WTC11 (cell line): ENCODE measurements around the gene SHANK3. TPM values are rescaled to one million over a fixed set of nuclear protein-coding genes. Genes with fewer than 3 reads are reported as not detected.

Source experiments
- ATAC-seq: fragments of 200-7000 bp; cut with Tn5 transposase; 2 replicates; pipeline ENCODE4 v1.10.0; 2021; ENCODE audit warnings: mild to moderate bottlenecking, moderate library complexity
- CTCF ChIA-PET: fragments of 300-600 bp; sonication (Branson Sonifier 250); formaldehyde crosslinking; loops from one replicate; lab custom pipeline; 2021; ENCODE audit warnings: antibody characterized with exemption; lab: Charles Lee
- POLR2A ChIA-PET: fragments of 350-600 bp; sonication (Branson Sonifier 250); formaldehyde crosslinking; loops from one replicate; lab custom pipeline; 2021; ENCODE audit warnings: antibody characterized with exemption; lab: Charles Lee
- DNase-seq: peaks from one replicate; pipeline ENCODE4 v3.0.0; 2021; ENCODE audit warnings: low spot score
- H3K27ac Mint-ChIP-seq: 2 replicates; pipeline ENCODE4 v1.8.0; 2021; ENCODE audit warnings: mixed read lengths
- H3K27me3 Mint-ChIP-seq: 2 replicates; pipeline ENCODE4 v1.8.0; 2021; ENCODE audit warnings: low read depth, mild to moderate bottlenecking, moderate library complexity, mixed read lengths
- H3K36me3 Mint-ChIP-seq: 2 replicates; pipeline ENCODE4 v1.8.0; 2021; ENCODE audit warnings: mixed read lengths
- H3K4me1 Mint-ChIP-seq: 2 replicates; pipeline ENCODE4 v1.8.0; 2022; ENCODE audit warnings: mixed read lengths
- H3K4me3 Mint-ChIP-seq: 2 replicates; pipeline ENCODE4 v1.8.0; 2021; ENCODE audit warnings: mild to moderate bottlenecking, moderate library complexity, mixed read lengths
- H3K9me3 Mint-ChIP-seq: 2 replicates; pipeline ENCODE4 v1.8.0; 2021; ENCODE audit warnings: mixed read lengths
- AFF4 ChIP-seq: sonication (generic); formaldehyde crosslinking; IDR thresholded peaks from 2 replicates; pipeline ENCODE4 v1.8.1; 2023; ENCODE audit warnings: mild to moderate bottlenecking, missing genetic modification reagents, borderline replicate concordance
- CBFB ChIP-seq: sonication (generic); formaldehyde crosslinking; IDR thresholded peaks from 2 replicates; pipeline ENCODE4 v1.8.1; 2022; ENCODE audit warnings: mild to moderate bottlenecking, low read depth, missing genetic modification reagents
- CREM ChIP-seq: sonication (generic); formaldehyde crosslinking; IDR thresholded peaks from 2 replicates; pipeline ENCODE4 v1.8.1; 2022; ENCODE audit warnings: mild to moderate bottlenecking, missing genetic modification reagents, moderate library complexity
- ERG ChIP-seq: fragments of 250-450 bp; sonication (Bioruptor Pico); IDR thresholded peaks from 2 replicates; pipeline ENCODE4 v1.8.0; 2021; ENCODE audit warnings: mild to moderate bottlenecking
- JUN ChIP-seq: sonication (generic); formaldehyde crosslinking; IDR thresholded peaks from 2 replicates; pipeline ENCODE4 v1.8.0; 2023; ENCODE audit warnings: mild to moderate bottlenecking, missing genetic modification reagents
- NR2C2 ChIP-seq: sonication (generic); formaldehyde crosslinking; IDR thresholded peaks from 2 replicates; pipeline ENCODE4 v1.8.0; 2022; ENCODE audit warnings: mild to moderate bottlenecking, missing genetic modification reagents
- RORB ChIP-seq: fragments of 250-450 bp; sonication (Bioruptor Pico); IDR thresholded peaks from 2 replicates; pipeline ENCODE4 v1.9.0; 2021; ENCODE audit warnings: mild to moderate bottlenecking
- SMAD3 ChIP-seq: sonication (generic); formaldehyde crosslinking; IDR thresholded peaks from 2 replicates; pipeline ENCODE4 v1.8.0; 2022; ENCODE audit warnings: missing genetic modification reagents, mild to moderate bottlenecking, borderline replicate concordance
- ZBTB43 ChIP-seq: sonication (generic); formaldehyde crosslinking; IDR thresholded peaks from 2 replicates; pipeline ENCODE4 v1.8.1; 2023; ENCODE audit warnings: mild to moderate bottlenecking, missing genetic modification reagents
- ZNF138 ChIP-seq: sonication (generic); formaldehyde crosslinking; conservative IDR thresholded peaks from 2 replicates; pipeline ENCODE4 v1.8.1; 2022; ENCODE audit warnings: mild to moderate bottlenecking, moderate library complexity, missing genetic modification reagents
- ZNF219 ChIP-seq: sonication (generic); formaldehyde crosslinking; IDR thresholded peaks from 2 replicates; pipeline ENCODE4 v1.8.0; 2023; ENCODE audit warnings: missing genetic modification reagents, mild to moderate bottlenecking, borderline replicate concordance
- ZNF416 ChIP-seq: fragments of 250-450 bp; sonication (Bioruptor Pico); IDR thresholded peaks from 2 replicates; pipeline ENCODE4 v1.9.0; 2021; ENCODE audit warnings: mild to moderate bottlenecking, inconsistent platforms
- total RNA-seq: library from RNA; stranded (reverse); gene quantifications from 3 replicates; pipeline ENCODE4 v1.2.3, GENCODE V29; 2021
- TF ChIP-seq, protein P1 (sequence below): sonication (generic); formaldehyde crosslinking; IDR thresholded peaks from 2 replicates; pipeline ENCODE4 v1.8.0; 2022; ENCODE audit warnings: mild to moderate bottlenecking, missing genetic modification reagents
- TF ChIP-seq, protein P2 (sequence below): sonication (generic); formaldehyde crosslinking; IDR thresholded peaks from 2 replicates; pipeline ENCODE4 v1.8.0; 2022; ENCODE audit warnings: missing genetic modification reagents
- TF ChIP-seq, protein P3 (sequence below): fragments of 200-600 bp; IDR thresholded peaks from 2 replicates; pipeline ENCODE4 v1.8.0; 2022; ENCODE audit warnings: antibody characterized with exemption
- TF ChIP-seq, protein P4 (sequence below): sonication (generic); formaldehyde crosslinking; IDR thresholded peaks from 2 replicates; pipeline ENCODE4 v1.8.0; 2022; ENCODE audit warnings: mild to moderate bottlenecking, missing genetic modification reagents
- TF ChIP-seq, protein P5 (sequence below): sonication (generic); formaldehyde crosslinking; IDR thresholded peaks from 2 replicates; pipeline ENCODE4 v1.8.1; 2022; ENCODE audit warnings: mild to moderate bottlenecking, moderate library complexity, missing genetic modification reagents

The SHANK3 gene
- total RNA-seq, 1 experiment from 2014 or later: 9.6 TPM

DNA sequence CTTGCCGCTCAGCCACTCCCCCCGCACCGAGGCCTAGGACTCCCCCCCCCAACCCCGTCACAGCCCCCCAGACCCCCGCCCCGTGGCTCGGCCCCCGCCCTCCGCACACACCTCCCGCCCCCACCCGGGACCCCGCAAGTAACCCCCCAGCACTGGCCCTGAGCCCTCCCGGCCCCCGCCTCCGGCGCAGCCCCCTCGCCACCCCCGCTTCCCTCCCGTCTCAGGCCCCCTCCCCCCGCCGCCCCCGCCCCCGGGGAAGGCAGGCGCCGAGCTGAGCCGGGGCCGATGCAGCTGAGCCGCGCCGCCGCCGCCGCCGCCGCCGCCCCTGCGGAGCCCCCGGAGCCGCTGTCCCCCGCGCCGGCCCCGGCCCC, 1.5 kb downstream of the SHANK3 start (continued):
- TF ChIP-seq, protein P1, sequence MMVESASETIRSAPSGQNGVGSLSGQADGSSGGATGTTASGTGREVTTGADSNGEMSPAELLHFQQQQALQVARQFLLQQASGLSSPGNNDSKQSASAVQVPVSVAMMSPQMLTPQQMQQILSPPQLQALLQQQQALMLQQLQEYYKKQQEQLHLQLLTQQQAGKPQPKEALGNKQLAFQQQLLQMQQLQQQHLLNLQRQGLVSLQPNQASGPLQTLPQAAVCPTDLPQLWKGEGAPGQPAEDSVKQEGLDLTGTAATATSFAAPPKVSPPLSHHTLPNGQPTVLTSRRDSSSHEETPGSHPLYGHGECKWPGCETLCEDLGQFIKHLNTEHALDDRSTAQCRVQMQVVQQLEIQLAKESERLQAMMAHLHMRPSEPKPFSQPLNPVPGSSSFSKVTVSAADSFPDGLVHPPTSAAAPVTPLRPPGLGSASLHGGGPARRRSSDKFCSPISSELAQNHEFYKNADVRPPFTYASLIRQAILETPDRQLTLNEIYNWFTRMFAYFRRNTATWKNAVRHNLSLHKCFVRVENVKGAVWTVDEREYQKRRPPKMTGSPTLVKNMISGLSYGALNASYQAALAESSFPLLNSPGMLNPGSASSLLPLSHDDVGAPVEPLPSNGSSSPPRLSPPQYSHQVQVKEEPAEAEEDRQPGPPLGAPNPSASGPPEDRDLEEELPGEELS (CRISPR knock-in tag): no peak
- TF ChIP-seq ZNF138 (CRISPR knock-in tag): no peak
- no peak for TF ChIP-seq RORB (CRISPR knock-in tag)
- TF ChIP-seq SMAD3: no peak
- no peak for TF ChIP-seq CBFB (CRISPR knock-in tag)
- no peak for TF ChIP-seq NR2C2
- TF ChIP-seq, protein P2, sequence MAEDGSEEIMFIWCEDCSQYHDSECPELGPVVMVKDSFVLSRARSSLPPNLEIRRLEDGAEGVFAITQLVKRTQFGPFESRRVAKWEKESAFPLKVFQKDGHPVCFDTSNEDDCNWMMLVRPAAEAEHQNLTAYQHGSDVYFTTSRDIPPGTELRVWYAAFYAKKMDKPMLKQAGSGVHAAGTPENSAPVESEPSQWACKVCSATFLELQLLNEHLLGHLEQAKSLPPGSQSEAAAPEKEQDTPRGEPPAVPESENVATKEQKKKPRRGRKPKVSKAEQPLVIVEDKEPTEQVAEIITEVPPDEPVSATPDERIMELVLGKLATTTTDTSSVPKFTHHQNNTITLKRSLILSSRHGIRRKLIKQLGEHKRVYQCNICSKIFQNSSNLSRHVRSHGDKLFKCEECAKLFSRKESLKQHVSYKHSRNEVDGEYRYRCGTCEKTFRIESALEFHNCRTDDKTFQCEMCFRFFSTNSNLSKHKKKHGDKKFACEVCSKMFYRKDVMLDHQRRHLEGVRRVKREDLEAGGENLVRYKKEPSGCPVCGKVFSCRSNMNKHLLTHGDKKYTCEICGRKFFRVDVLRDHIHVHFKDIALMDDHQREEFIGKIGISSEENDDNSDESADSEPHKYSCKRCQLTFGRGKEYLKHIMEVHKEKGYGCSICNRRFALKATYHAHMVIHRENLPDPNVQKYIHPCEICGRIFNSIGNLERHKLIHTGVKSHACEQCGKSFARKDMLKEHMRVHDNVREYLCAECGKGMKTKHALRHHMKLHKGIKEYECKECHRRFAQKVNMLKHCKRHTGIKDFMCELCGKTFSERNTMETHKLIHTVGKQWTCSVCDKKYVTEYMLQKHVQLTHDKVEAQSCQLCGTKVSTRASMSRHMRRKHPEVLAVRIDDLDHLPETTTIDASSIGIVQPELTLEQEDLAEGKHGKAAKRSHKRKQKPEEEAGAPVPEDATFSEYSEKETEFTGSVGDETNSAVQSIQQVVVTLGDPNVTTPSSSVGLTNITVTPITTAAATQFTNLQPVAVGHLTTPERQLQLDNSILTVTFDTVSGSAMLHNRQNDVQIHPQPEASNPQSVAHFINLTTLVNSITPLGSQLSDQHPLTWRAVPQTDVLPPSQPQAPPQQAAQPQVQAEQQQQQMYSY (CRISPR knock-in tag): no peak
- TF ChIP-seq, protein P3, sequence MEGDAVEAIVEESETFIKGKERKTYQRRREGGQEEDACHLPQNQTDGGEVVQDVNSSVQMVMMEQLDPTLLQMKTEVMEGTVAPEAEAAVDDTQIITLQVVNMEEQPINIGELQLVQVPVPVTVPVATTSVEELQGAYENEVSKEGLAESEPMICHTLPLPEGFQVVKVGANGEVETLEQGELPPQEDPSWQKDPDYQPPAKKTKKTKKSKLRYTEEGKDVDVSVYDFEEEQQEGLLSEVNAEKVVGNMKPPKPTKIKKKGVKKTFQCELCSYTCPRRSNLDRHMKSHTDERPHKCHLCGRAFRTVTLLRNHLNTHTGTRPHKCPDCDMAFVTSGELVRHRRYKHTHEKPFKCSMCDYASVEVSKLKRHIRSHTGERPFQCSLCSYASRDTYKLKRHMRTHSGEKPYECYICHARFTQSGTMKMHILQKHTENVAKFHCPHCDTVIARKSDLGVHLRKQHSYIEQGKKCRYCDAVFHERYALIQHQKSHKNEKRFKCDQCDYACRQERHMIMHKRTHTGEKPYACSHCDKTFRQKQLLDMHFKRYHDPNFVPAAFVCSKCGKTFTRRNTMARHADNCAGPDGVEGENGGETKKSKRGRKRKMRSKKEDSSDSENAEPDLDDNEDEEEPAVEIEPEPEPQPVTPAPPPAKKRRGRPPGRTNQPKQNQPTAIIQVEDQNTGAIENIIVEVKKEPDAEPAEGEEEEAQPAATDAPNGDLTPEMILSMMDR: no peak

DNA sequence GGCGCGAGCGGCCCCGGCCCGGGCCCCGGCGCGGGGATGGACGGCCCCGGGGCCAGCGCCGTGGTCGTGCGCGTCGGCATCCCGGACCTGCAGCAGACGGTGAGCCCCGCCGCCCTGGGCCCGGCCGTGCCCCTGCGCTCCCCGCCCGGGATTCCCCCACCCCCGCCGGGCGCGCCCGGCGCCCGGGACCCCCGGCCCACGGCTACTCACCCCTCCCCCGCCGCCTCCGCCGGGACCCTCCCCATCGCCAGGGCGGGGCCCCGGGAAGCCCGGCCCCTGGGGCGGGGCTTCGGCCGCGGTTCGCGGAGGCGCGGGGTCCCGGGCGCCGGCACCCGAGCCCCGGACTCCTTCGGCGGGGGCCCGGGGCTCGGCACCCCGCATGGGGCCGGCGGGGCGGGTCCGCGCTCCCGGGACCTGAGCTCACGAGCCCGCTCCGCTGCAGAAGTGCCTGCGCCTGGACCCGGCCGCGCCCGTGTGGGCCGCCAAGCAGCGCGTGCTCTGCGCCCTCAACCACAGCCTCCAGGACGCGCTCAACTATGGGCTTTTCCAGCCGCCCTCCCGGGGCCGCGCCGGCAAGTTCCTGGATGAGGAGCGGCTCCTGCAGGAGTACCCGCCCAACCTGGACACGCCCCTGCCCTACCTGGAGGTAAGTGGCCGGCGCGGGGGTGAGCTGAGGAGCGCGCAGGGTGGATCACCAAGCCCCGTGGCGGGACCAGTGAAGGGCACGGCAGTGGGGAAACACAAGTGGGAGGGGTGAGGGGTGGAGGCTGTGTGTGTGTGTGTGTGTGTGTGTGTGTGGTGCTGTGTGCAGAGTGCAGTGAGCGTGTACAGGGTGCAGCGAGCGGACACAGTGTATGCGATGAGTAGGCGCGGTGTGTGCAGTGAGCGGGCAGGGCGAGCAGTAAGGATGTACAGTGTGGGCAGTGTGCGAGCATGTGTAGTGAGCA, 2.3 kb downstream of the SHANK3 start:
- Mint-ChIP-seq H3K36me3 (peaks cover 7% of the 10 kb centered on the region), H3K9me3 (no peaks in the 10 kb centered on the region; the same call in 1 of the 2 replicates), H3K27ac (no peak overlapping the region), H3K4me1 (peaks cover 13% of the 10 kb centered on the region), H3K4me3 (peak overlapping the region; percentile 60), H3K27me3 (peaks cover 46% of the 10 kb centered on the region)
- ATAC-seq (peak; percentile 89), DNase-seq (peak; percentile 90)
- ChIA-PET CTCF (interaction anchor here (0.6 to 3.0 kb wide), 9 partner anchors 20 to 112 kb away, joined by 3 to 22 read pairs (median 3); partner anchors contain the start of genes ARSA and SYCE3), POLR2A (no interaction called here)
- no peak for TF ChIP-seq ZNF416 (CRISPR knock-in tag)
- TF ChIP-seq ZNF138 (CRISPR knock-in tag): no peak
- TF ChIP-seq, protein P4, sequence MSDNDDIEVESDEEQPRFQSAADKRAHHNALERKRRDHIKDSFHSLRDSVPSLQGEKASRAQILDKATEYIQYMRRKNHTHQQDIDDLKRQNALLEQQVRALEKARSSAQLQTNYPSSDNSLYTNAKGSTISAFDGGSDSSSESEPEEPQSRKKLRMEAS (CRISPR knock-in tag): peak; percentile 62; the same call in 1 of the 2 replicates
- TF ChIP-seq CREM: no peak
- no peak for TF ChIP-seq ZNF219 (CRISPR knock-in tag)
- no peak for TF ChIP-seq AFF4
- peak; percentile 56; the same call in 1 of the 2 replicates for TF ChIP-seq ZBTB43 (CRISPR knock-in tag)
- TF ChIP-seq JUN: no peak
- no peak for TF ChIP-seq ERG (CRISPR knock-in tag)
- TF ChIP-seq, protein P5, sequence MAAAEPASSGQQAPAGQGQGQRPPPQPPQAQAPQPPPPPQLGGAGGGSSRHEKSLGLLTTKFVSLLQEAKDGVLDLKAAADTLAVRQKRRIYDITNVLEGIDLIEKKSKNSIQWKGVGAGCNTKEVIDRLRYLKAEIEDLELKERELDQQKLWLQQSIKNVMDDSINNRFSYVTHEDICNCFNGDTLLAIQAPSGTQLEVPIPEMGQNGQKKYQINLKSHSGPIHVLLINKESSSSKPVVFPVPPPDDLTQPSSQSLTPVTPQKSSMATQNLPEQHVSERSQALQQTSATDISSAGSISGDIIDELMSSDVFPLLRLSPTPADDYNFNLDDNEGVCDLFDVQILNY: no peak
